OCI-LY1 (cell line): Measurements from ENCODE around the gene TMEM106C.

Experiments used
- H2AFZ ChIP-seq: fragments of 200-600 bp; sonication (generic), shearing (Covaris generic); 2 replicates; pipeline ENCODE4 v1.6.0; 2014; ENCODE audit warnings: antibody characterized with exemption, mild to moderate bottlenecking, low read length
- H3F3A ChIP-seq: fragments of 200-600 bp; sonication (generic), shearing (Covaris generic); 2 replicates; pipeline ENCODE4 v1.6.0; 2014; ENCODE audit warnings: mild to moderate bottlenecking, antibody characterized with exemption, low read length, moderate library complexity; ENCODE audit not compliant: insufficient read depth
- H3K27ac ChIP-seq: fragments of 200-600 bp; sonication (generic); 2 replicates; pipeline ENCODE4 v1.5.1; 2014; ENCODE audit warnings: low read length, mixed run types, mild to moderate bottlenecking, low read depth; ENCODE audit not compliant: poor library complexity, severe bottlenecking
- H3K27me3 ChIP-seq: fragments of 200-600 bp; sonication (generic); 2 replicates; pipeline ENCODE4 v1.6.0; 2014; ENCODE audit warnings: antibody characterized with exemption, mild to moderate bottlenecking, low read length, moderate library complexity; ENCODE audit not compliant: insufficient read depth
- H3K36me3 ChIP-seq: fragments of 200-600 bp; sonication (generic); 2 replicates; pipeline ENCODE4 v1.6.1; 2014; ENCODE audit warnings: mild to moderate bottlenecking, antibody characterized with exemption, low read length, moderate library complexity, mixed read lengths; ENCODE audit not compliant: insufficient read depth
- H3K4me1 ChIP-seq: fragments of 200-600 bp; sonication (generic); 2 replicates; pipeline ENCODE4 v1.5.1; 2014; ENCODE audit warnings: mild to moderate bottlenecking, low read length, moderate library complexity; ENCODE audit not compliant: insufficient read depth, severe bottlenecking
- H3K4me2 ChIP-seq: fragments of 200-600 bp; sonication (generic), shearing (Covaris generic); 2 replicates; pipeline ENCODE4 v1.6.1; 2014; ENCODE audit warnings: low read length
- H3K4me3 ChIP-seq: fragments of 200-600 bp; sonication (generic); 2 replicates; pipeline ENCODE4 v1.5.1; 2014; ENCODE audit warnings: low read length, low read depth, mild to moderate bottlenecking, mixed read lengths; ENCODE audit not compliant: poor library complexity, severe bottlenecking
- H3K79me2 ChIP-seq: fragments of 200-600 bp; shearing (Covaris generic); 2 replicates; pipeline ENCODE4 v1.6.1; 2016; ENCODE audit warnings: mixed run types, low read length, mixed read lengths; ENCODE audit not compliant: insufficient read depth
- H3K9ac ChIP-seq: fragments of 200-600 bp; sonication (generic), shearing (Covaris generic); 2 replicates; pipeline ENCODE4 v1.6.1; 2014; ENCODE audit warnings: mild to moderate bottlenecking, low read length, mixed read lengths
- H3K9me2 ChIP-seq: fragments of 200-600 bp; sonication (generic), shearing (Covaris generic); 2 replicates; pipeline ENCODE4 v1.6.1; 2014; ENCODE audit warnings: low read depth, mild to moderate bottlenecking, low read length, mixed read lengths
- H3K9me3 ChIP-seq: fragments of 200-600 bp; shearing (Covaris generic); 2 replicates; pipeline ENCODE4 v1.6.1; 2014; ENCODE audit warnings: low read length, mixed read lengths
- H4K20me1 ChIP-seq: fragments of 200-600 bp; sonication (generic), shearing (Covaris generic); 2 replicates; pipeline ENCODE4 v1.6.0; 2016; ENCODE audit warnings: mild to moderate bottlenecking, low read length; ENCODE audit not compliant: insufficient read depth
- CTCF ChIP-seq: fragments of 200-600 bp; sonication (generic), shearing (Covaris generic); IDR thresholded peaks from 2 replicates; pipeline ENCODE4 v1.5.1; 2017; ENCODE audit warnings: mild to moderate bottlenecking, antibody characterized with exemption, low read length, moderate library complexity, mixed read lengths
- EZH2 ChIP-seq: fragments of 200-600 bp; sonication (generic), shearing (Covaris generic); IDR thresholded peaks from 2 replicates; pipeline ENCODE4 v1.8.0; 2017; ENCODE audit warnings: borderline replicate concordance, mixed run types, mild to moderate bottlenecking, antibody characterized with exemption, low read length, moderate library complexity, mixed read lengths

TMEM106C gene

GRCh38 chr12:47949441-47950341 lies 13.7 kb upstream of the TMEM106C start:
- no peaks in the 10 kb centered on the region for H3K79me2 ChIP-seq
- H2AFZ ChIP-seq, result no peak overlapping the region
- H3K9ac ChIP-seq, result no peak overlapping the region
- no peak overlapping the region for H3K4me3 ChIP-seq
- no peaks in the 10 kb centered on the region for H4K20me1 ChIP-seq
- no peaks in the 10 kb centered on the region for H3K9me2 ChIP-seq
- no peaks in the 10 kb centered on the region for H3K4me1 ChIP-seq
- H3K27me3 ChIP-seq, result 0 out of 2 replicates have a peak, but pooled peaks cover 4% of the 10 kb centered on the region
- H3K27ac ChIP-seq, result no peak overlapping the region
- H3F3A ChIP-seq, result no peaks in the 10 kb centered on the region
- TF ChIP-seq EZH2 (no peak), CTCF (peak; percentile 71)
- H3K36me3 ChIP-seq, result no peaks in the 10 kb centered on the region
- no peak overlapping the region for H3K4me2 ChIP-seq
- H3K9me3 ChIP-seq, result no peaks in the 10 kb centered on the region

- no peaks in the 10 kb centered on the region for H3K9me3 ChIP-seq
- H3K27me3 ChIP-seq, result 0 out of 2 replicates have a peak, but pooled peaks cover 4% of the 10 kb centered on the region
- H3K27ac ChIP-seq, result no peak overlapping the region
- no peaks in the 10 kb centered on the region for H3K36me3 ChIP-seq
- no peak overlapping the region for H3K4me3 ChIP-seq
- H3K79me2 ChIP-seq, result no peaks in the 10 kb centered on the region
- H3K9ac ChIP-seq, result no peak overlapping the region
- no peak overlapping the region for H2AFZ ChIP-seq
- H3K4me1 ChIP-seq, result no peaks in the 10 kb centered on the region
- no peaks in the 10 kb centered on the region for H4K20me1 ChIP-seq
- H3K9me2 ChIP-seq, result no peaks in the 10 kb centered on the region
- no peaks in the 10 kb centered on the region for H3F3A ChIP-seq
- no peak overlapping the region for H3K4me2 ChIP-seq
- TF ChIP-seq EZH2, result no peak
- no peak for TF ChIP-seq CTCF
These were observed 12.4 kb upstream of the TMEM106C start for GRCh38 chr12:47950856-47951468.

GRCh38 chr12:47954058-47954457 lies 9.3 kb upstream of the TMEM106C start:
- Histone ChIP-seq H2AFZ (no peak overlapping the region), H3K27me3 (peaks cover 4% of the 10 kb centered on the region; the same call in 1 of the 2 replicates), H3K79me2 (no peaks in the 10 kb centered on the region), H3K9me3 (no peaks in the 10 kb centered on the region), H3K36me3 (no peaks in the 10 kb centered on the region), H3K4me2 (no peak overlapping the region), H3K9me2 (no peaks in the 10 kb centered on the region), H3K4me3 (no peak overlapping the region), H3F3A (no peaks in the 10 kb centered on the region), H3K27ac (no peak overlapping the region), H3K4me1 (no peaks in the 10 kb centered on the region), H3K9ac (no peak overlapping the region), H4K20me1 (no peaks in the 10 kb centered on the region)
- no peak for TF ChIP-seq CTCF
- no peak for TF ChIP-seq EZH2
